ENCODE measurements around the gene COLEC12. TPM values are rescaled to one million over a fixed set of nuclear protein-coding genes. Genes with fewer than 3 reads are reported as not detected.

Gene COLEC12
- polyA plus RNA-seq, 3 donors, result 0.21 to 0.47 (median 0.35) TPM

GRCh38 chr18:370751-371608 is 129.5 kb downstream of the COLEC12 start:
- Mint-ChIP-seq H3K27me3 (ENCODE audit: low read depth in 3 of 3) (peaks cover 2 to 3% (median 3%) of the 10 kb centered on the region in 3 donors), H3K27ac (peak overlapping the region in 4 of 7 donors; percentile 1 to 77 (median 48)), H3K4me3 (no peak overlapping the region), H3K4me1 (peaks cover 60% of the 10 kb centered on the region), H3K36me3 (peaks cover 0 to 2% of the 10 kb centered on the region in 2 donors), H3K9me3 (peaks cover 0 to 1% (median 0%) of the 10 kb centered on the region in 7 donors)
- 93% methylated on average over 3 of the region's 5 CpGs for WGBS (ENCODE audit: insufficient coverage)
- Histone ChIP-seq H3K79me2 (ENCODE audit: insufficient read depth, low read length) (no peaks in the 10 kb centered on the region), H3K9me3 (replicated peaks in 1 of 2; ENCODE audit: control insufficient read depth in 1 of 2, insufficient read depth in 1 of 2, low read length in 2 of 2) (no peaks in the 10 kb centered on the region), H3K27me3 (ENCODE audit: control insufficient read depth in 2 of 2, insufficient read depth in 2 of 2, low read length in 2 of 2) (no peaks in the 10 kb centered on the region), H3K4me1 (ENCODE audit: control insufficient read depth in 1 of 2, insufficient read depth in 2 of 2, low read length in 2 of 2) (peaks cover 57 to 61% of the 10 kb centered on the region in 2 donors), H2AFZ (ENCODE audit: insufficient read depth, low read depth, low read length, poor library complexity, severe bottlenecking) (peak overlapping the region; percentile 52), H3K36me3 (replicated peaks in 1 of 2; ENCODE audit: control insufficient read depth in 1 of 2, insufficient read depth in 2 of 2, low read length in 2 of 2) (no peaks in the 10 kb centered on the region), H4K20me1 (ENCODE audit: insufficient read depth, low read length) (no peaks in the 10 kb centered on the region), H3K4me3 (replicated peaks in 1 of 3; ENCODE audit: low read depth in 2 of 3, low read length in 3 of 3) (no peak overlapping the region), H3K27ac (ENCODE audit: low read depth in 1 of 2, low read length in 2 of 2) (no peak overlapping the region), H3K4me2 (replicated peaks; ENCODE audit: extremely low read depth, low read length, poor library complexity, severe bottlenecking) (peak overlapping the region; percentile 0), H3K9ac (ENCODE audit: insufficient read depth, low read length, poor library complexity, severe bottlenecking) (no peak overlapping the region)
- intact Hi-C loops (cut with micrococcal nuclease), result loop anchor here (5.0 to 10.0 kb wide), 2 partner anchors 34 to 46 kb away; no protein-coding TSS in a partner anchor
- DNase-seq, result peak in 2 of 3 donors; percentile 39 to 41
- no peak for TF ChIP-seq CTCF (IDR thresholded peaks at IDR 0.05)

- 100% methylated on average over 1 of the region's 11 CpGs for WGBS (ENCODE audit: insufficient coverage)
- H3K9me3 Mint-ChIP-seq, result no peaks in the 10 kb centered on the region
- Histone ChIP-seq H4K20me1 (ENCODE audit: insufficient read depth, low read length) (no peaks in the 10 kb centered on the region), H3K9ac (ENCODE audit: insufficient read depth, low read length, poor library complexity, severe bottlenecking) (no peak overlapping the region), H3K27me3 (ENCODE audit: control insufficient read depth in 2 of 2, insufficient read depth in 2 of 2, low read length in 2 of 2) (no peaks in the 10 kb centered on the region), H3K36me3 (replicated peaks in 1 of 2; ENCODE audit: control insufficient read depth in 1 of 2, insufficient read depth in 2 of 2, low read length in 2 of 2) (no peaks in the 10 kb centered on the region), H3K4me2 (replicated peaks; ENCODE audit: extremely low read depth, low read length, poor library complexity, severe bottlenecking) (no peak overlapping the region), H3K9me3 (replicated peaks in 1 of 2; ENCODE audit: control insufficient read depth in 1 of 2, insufficient read depth in 1 of 2, low read length in 2 of 2) (no peaks in the 10 kb centered on the region), H3K27ac (ENCODE audit: low read depth in 1 of 2, low read length in 2 of 2) (no peak overlapping the region), H2AFZ (ENCODE audit: insufficient read depth, low read depth, low read length, poor library complexity, severe bottlenecking) (no peak overlapping the region), H3K79me2 (ENCODE audit: insufficient read depth, low read length) (no peaks in the 10 kb centered on the region), H3K4me3 (replicated peaks in 1 of 3; ENCODE audit: low read depth in 2 of 3, low read length in 3 of 3) (no peak overlapping the region), H3K4me1 (ENCODE audit: control insufficient read depth in 1 of 2, insufficient read depth in 2 of 2, low read length in 2 of 2) (peaks cover 45 to 47% of the 10 kb centered on the region in 2 donors)
- no peak overlapping the region for H3K4me3 Mint-ChIP-seq
- H3K36me3 Mint-ChIP-seq, result peaks cover 0 to 2% of the 10 kb centered on the region in 2 donors
- no peak overlapping the region for H3K27ac Mint-ChIP-seq
- intact Hi-C loops (cut with micrococcal nuclease), result loop anchor here (5.0 to 10.0 kb wide), 2 partner anchors 32 to 45 kb away; no protein-coding TSS in a partner anchor
- H3K4me1 Mint-ChIP-seq, result peaks cover 48% of the 10 kb centered on the region
- H3K27me3 Mint-ChIP-seq (ENCODE audit: low read depth in 3 of 3), result peaks cover 3 to 5% (median 5%) of the 10 kb centered on the region in 3 donors
- no peak for TF ChIP-seq CTCF (IDR thresholded peaks at IDR 0.05)
- peak; percentile 24 to 74 (median 33) for DNase-seq
Measured at GRCh38 chr18:369224-370015, 131.1 kb downstream of the COLEC12 start.

Data from CD14-positive monocyte (primary cell).